K562 (cell line): ENCODE measurements around the gene SRMS.

Experiments used
- POLR2A ChIP-seq: fragments of 450-650 bp; conservative IDR thresholded peaks from 2 replicates; pipeline ENCODE4 v1.6.1; 2016
- SP2 ChIP-seq: IDR thresholded peaks from 2 replicates; pipeline ENCODE4 v1.6.1; 2011; ENCODE audit warnings: mild to moderate bottlenecking, low read depth, low read length, moderate library complexity; ENCODE audit not compliant: poor library complexity, severe bottlenecking; ENCODE audit errors: extremely low read depth

GRCh38 chr20:63561624-63562396 is 14.3 kb upstream of the SRMS start:
- TF ChIP-seq POLR2A (no peak), SP2 (no peak)
